ENCODE results near the gene TOX3.

TOX3 gene

GRCh38 chr16:52555572-52555971, 8.6 kb upstream of the TOX3 start:
- H3K4me3 ChIP-seq (ENCODE audit: low read length): no peak overlapping the region
- no peak for TF ChIP-seq ZNF274 (IDR thresholded peaks at IDR 0.05; ENCODE audit: low read depth, low read length)

GRCh38 chr16:52554334-52554733, 7.4 kb upstream of the TOX3 start:
- no peak for TF ChIP-seq ZNF274 (IDR thresholded peaks at IDR 0.05; ENCODE audit: low read depth, low read length)
- no peak overlapping the region for H3K4me3 ChIP-seq (ENCODE audit: low read length)

GRCh38 chr16:52553322-52553721, 6.4 kb upstream of the TOX3 start:
- no peak overlapping the region for H3K4me3 ChIP-seq (ENCODE audit: low read length)
- no peak for TF ChIP-seq ZNF274 (IDR thresholded peaks at IDR 0.05; ENCODE audit: low read depth, low read length)

GRCh38 chr16:52552643-52553042, 5.7 kb upstream of the TOX3 start:
- H3K4me3 ChIP-seq (ENCODE audit: low read length): no peak overlapping the region
- TF ChIP-seq ZNF274 (IDR thresholded peaks at IDR 0.05; ENCODE audit: low read depth, low read length): no peak

DNA sequence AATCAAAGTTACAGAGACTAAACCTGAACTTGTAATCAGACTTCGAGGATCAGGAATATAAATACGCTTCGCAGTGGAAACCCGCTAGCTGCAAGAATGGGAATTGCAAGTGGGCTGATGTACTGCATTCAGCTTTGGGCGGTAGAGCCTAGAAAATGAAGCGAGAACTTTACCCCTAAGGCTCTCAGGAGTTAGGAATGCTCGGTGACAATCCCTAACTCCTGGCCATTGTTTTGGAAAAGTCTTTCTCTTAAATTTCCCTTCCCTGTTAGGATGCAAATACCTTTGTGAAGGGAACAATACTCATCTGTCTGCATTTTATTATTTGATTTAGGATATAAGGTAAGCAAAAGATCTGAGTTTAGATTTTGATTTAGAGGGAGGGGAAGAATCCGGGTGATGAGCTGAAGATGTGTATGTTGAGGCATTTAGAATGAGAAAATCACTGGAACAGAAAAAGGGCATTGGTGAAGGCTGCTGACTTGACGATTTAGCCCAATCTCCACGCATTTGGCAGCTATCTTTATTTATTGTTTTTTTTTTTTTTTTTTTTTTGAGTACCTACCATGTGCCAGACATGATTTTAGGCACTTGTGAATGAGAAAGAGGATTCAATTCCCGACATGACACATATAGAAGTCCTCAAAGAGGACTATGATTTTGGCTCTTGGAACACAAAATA, 2.2 kb upstream of the TOX3 start:
- H3K4me3 ChIP-seq (ENCODE audit: low read length): no peak overlapping the region
- TF ChIP-seq ZNF274 (IDR thresholded peaks at IDR 0.05; ENCODE audit: low read depth, low read length): no peak

DNA sequence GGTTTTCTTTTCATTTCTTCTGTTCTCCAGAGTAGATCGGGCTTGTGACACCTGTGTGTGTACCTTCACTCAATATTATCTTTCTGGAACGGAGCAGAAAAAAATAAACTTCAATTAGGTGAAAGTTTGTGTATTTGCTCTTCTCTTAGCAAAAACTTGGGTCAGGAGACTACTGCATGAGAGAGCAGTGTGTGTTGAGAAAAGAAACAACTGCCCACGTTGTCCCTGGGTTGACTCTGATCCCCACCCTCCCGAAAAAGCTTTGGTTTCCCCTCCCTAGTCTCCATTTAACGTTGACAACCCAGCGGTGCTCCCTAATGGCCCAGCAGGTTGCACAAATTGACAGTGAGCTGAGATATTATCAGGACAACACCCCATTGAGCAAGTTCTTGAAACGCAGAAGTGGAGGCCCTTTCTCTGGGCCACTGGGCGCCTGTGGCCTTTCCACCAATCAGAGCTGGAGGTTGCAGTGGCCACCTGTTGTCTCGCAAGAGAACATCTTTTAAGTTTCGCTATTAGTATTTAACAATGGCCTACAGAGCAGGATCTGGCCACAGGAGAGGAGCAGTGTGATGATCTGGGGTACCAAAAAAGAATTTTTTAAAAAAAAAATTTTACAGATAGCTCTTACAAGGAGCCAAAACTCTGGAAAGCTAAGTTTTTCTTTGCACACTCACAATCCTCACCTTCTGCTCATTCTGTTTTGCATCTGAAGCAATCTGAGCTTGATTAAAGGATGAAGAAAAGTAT, 1.5 kb upstream of the TOX3 start:
- TF ChIP-seq ZNF274 (IDR thresholded peaks at IDR 0.05; ENCODE audit: low read depth, low read length): no peak
- H3K4me3 ChIP-seq (ENCODE audit: low read length): no peak overlapping the region

DNA sequence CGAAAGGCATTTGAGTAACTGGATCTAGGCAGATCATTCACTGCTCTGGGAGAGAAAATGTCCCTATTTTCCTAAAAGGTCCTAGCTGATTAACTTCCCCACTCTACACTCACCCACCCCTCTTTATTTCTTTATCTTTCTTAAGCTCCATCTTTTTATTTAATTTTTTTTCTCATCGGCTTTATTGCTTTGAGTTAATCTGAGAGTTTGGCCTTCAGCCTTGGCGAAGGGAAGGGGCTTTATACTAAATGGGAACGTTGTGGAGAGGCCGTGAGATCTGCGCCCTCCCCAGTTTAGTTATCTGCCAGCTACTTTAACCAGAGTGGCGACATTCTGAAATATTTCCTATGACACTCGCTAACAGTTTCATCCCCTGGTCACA, 882 bp upstream of the TOX3 start:
- H3K4me3 ChIP-seq (ENCODE audit: low read length): no peak overlapping the region
- no peak for TF ChIP-seq ZNF274 (IDR thresholded peaks at IDR 0.05; ENCODE audit: low read depth, low read length)

DNA sequence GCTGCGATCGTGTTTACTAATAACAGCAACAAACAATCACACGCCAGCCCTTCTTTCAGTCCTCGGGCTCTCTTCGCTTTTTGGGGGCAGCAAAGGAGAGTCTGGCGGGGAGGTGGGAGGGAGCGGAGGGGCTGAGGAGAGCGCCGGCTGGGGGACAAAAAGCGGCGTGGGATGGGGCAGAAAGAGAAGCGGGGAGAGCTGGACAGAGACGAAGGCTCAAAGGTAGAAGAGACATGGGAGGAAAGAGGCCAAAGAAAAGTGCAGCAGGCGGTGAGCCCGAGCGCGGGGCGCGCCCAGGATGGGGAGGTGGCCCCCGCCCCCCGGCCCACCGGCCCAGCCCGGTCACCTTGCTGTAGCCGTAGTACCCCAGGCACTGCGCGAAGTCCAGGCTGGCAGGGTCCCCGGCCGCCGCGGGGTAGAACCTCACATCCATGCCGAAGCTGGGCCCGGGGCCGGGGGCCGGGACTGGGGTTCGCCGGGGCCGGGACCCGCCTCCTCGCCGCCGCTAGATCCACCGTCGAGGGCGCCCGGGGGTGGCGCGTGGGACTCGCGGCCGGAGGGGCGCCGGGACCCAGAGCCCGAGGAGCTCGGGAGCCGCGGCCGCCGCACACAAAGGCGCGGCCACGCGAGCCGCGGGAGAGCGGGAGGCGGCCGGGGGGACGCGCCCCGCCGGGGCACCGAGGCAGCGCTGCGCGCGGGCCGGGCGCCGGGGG, 496 bp downstream of the TOX3 start:
- TF ChIP-seq ZNF274 (IDR thresholded peaks at IDR 0.05; ENCODE audit: low read depth, low read length): no peak
- H3K4me3 ChIP-seq (ENCODE audit: low read length): no peak overlapping the region; the same call in 1 of the 2 replicates

GRCh38 chr16:52545898-52546266, 1.1 kb downstream of the TOX3 start:
- no peak for TF ChIP-seq ZNF274 (IDR thresholded peaks at IDR 0.05; ENCODE audit: low read depth, low read length)
- peak overlapping the region; percentile 42; the same call in 1 of the 2 replicates for H3K4me3 ChIP-seq (ENCODE audit: low read length)

DNA sequence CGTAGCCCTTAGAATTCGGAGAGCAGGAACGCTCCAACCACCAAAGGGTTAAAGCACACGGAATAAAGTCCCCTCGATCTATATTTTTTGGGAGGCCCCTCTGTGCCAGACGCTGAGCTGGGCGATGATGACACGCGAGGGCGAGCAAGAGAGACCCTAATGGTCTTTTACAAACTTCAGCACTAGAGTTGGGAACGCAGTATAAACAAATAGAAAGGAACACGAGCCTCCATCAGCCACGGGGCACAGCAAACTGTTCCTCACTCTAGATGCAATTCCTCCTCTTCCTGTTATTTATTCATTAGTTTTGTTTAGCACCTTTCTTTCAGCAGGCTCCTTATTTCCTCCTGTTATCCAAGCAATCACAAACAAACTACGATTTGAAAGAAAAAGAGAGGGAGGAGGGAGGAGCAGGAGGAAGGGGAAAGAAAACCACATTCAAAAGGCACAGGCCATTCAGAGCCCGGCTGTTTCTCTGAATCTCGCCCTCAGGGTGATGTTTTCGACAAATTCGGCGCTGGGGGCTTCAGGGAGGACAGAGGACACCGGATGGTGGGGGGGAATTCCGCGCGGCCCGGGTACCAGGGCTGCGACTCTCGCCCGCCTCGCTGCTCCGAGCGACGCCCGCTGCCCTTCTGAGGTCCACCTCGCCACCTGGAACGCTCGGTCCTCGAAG, 1.6 kb downstream of the TOX3 start:
- peak overlapping the region; percentile 42; the same call in 1 of the 2 replicates for H3K4me3 ChIP-seq (ENCODE audit: low read length)
- TF ChIP-seq ZNF274 (IDR thresholded peaks at IDR 0.05; ENCODE audit: low read depth, low read length): no peak

GRCh38 chr16:52544703-52545102, 2.2 kb downstream of the TOX3 start:
- no peak for TF ChIP-seq ZNF274 (IDR thresholded peaks at IDR 0.05; ENCODE audit: low read depth, low read length)
- H3K4me3 ChIP-seq (ENCODE audit: low read length): no peak overlapping the region; the same call in 1 of the 2 replicates

DNA sequence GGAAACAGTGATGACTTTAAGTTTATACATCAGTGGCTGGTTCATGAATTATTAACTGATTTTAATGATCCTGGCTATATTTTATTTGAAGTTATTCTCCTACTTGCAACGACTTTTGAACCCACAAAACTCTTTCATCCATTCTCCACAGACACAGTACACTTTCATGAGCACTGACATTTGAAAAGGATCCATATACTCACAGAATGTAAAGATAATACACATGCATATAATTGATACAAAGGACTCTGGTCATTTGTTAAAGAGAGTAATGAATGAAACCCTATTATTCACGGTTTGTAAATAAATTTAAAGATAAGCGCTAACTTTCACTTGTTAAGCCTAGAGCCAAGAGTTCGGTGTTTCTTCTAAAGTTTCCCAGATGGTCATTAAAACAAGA, 3.3 kb downstream of the TOX3 start:
- TF ChIP-seq ZNF274 (IDR thresholded peaks at IDR 0.05; ENCODE audit: low read depth, low read length): no peak
- no peak overlapping the region for H3K4me3 ChIP-seq (ENCODE audit: low read length)

- TF ChIP-seq ZNF274 (IDR thresholded peaks at IDR 0.05; ENCODE audit: low read depth, low read length): no peak
- H3K4me3 ChIP-seq (ENCODE audit: low read length): no peak overlapping the region
These were observed 6.0 kb downstream of the TOX3 start for GRCh38 chr16:52540910-52541309.

DNA sequence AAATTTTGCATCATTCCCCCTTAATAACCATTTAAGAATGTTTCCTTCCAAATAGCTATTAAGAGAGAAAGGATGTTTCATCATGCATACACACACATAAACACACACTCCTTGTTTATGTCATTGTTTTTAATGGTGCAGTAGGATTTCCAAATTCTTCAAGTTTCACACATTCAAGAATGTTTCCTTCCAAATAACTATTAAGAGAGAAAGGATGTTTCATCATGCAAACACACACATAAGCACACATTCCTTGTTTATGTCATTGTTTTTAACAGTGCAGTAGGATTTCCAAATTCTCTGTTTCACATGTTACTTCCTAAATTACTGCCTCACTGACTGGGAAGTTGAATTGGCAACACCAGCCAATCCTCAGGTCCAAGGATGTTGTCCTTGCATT, 7.8 kb downstream of the TOX3 start:
- no peak for TF ChIP-seq ZNF274 (IDR thresholded peaks at IDR 0.05; ENCODE audit: low read depth, low read length)

More for the DNA sequence above, 7.8 kb downstream of the TOX3 start:
- H3K4me3 ChIP-seq (ENCODE audit: low read length): no peak overlapping the region

Data from GM08714 (cell line).